Measurements from ENCODE around the gene EFNA4.
A peak's percentile ranks its signal among the peaks of the same experiment; 100 is the strongest.
"Not testable (repeated sequence)": the region's sequence is repeated elsewhere in the genome, so short reads cannot be mapped to it uniquely, and the experiment has no call there.

The EFNA4 gene

GRCh38 chr1:155091071-155092051 is 27.8 kb downstream of the EFNA4 start:
- DNase-seq, result peak; percentile 82

- DNase-seq, result no peak
These were observed 28.6 kb downstream of the EFNA4 start for GRCh38 chr1:155092131-155092530.

GRCh38 chr1:155092641-155093040 is 29.1 kb downstream of the EFNA4 start:
- DNase-seq, result no peak

GRCh38 chr1:155093911-155094621 is 30.5 kb downstream of the EFNA4 start:
- no peak for DNase-seq

GRCh38 chr1:155094622-155094948 is 31.0 kb downstream of the EFNA4 start:
- DNase-seq, result no peak

GRCh38 chr1:155099331-155099730 is 35.8 kb downstream of the EFNA4 start:
- no peak for DNase-seq

DNA sequence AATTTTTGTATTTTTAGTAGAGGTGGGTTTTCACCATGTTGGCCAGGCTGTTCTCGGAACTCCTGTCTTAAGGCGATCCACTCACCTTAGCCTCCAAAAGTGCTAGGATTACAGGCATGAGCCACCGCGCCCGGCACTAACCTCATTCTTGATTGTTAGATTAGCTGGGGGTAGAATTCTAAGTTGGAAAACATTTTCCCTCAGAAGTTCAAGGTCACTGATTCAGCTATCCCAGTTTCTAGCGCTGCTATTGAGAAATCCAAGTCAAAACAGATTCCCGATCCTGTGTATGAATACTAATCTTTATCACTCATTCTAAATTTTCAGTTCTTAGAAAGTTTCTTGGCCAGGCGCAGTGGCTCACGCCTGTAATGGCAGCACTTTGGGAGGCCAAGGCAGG is 39.8 kb downstream of the EFNA4 start:
- no peak for DNase-seq

- DNase-seq, result no peak
These were observed 41.3 kb downstream of the EFNA4 start for GRCh38 chr1:155104605-155105534.

GRCh38 chr1:155105604-155106011 is 42.1 kb downstream of the EFNA4 start:
- no peak for DNase-seq

- no peak for DNase-seq
These were observed 43.3 kb downstream of the EFNA4 start for GRCh38 chr1:155106862-155107261.

- no peak for DNase-seq
These were observed 44.0 kb downstream of the EFNA4 start for GRCh38 chr1:155107309-155108264.

- no peak for DNase-seq
These were observed 44.8 kb downstream of the EFNA4 start for GRCh38 chr1:155108296-155108695.

DNA sequence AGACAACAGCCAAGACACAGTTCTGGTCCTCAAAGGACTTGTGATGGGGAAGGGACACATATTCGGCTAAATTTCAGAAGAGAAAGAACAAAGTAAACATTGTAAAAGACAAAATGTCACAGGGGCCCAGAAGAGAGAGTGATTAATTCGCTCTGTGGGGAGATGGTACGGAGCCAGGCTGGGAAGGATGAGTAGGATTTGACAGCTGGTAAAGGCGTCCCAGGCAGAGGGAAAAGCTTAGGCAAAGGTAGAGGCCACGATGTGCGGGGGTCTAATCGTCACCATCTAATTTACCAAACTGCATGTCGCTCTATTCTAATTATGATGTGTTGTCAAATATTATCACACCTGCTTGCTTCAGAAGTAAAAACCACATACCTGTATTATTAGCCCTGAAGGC is 46.8 kb downstream of the EFNA4 start:
- DNase-seq, result no peak

GRCh38 chr1:155110826-155111225 is 47.3 kb downstream of the EFNA4 start:
- no peak for DNase-seq

DNA sequence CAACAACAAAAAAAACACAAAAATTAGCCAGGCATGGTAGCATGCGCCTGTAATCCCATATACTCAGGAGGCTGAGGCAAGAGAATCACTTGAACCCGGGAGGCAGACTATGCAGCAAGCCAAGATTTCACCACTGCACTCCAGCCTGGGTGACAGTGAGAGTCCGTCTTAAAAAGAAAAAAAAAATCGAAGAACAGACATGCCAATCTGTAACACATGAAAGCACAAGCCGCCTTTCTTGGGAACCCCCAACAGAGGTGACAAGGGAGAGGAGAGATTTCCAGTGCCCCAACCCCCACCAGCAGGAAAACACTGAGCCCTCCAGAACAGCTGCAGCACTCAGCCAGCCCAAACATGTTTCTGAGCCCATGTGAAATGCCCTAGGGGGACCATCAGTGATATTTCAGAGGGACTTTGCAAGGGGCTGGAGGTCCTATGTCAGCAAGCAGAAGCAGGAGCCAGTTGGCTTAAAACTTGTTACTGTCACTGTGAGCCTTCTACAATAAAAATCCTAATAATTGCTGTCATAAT is 50.0 kb downstream of the EFNA4 start:
- no peak for DNase-seq

DNA sequence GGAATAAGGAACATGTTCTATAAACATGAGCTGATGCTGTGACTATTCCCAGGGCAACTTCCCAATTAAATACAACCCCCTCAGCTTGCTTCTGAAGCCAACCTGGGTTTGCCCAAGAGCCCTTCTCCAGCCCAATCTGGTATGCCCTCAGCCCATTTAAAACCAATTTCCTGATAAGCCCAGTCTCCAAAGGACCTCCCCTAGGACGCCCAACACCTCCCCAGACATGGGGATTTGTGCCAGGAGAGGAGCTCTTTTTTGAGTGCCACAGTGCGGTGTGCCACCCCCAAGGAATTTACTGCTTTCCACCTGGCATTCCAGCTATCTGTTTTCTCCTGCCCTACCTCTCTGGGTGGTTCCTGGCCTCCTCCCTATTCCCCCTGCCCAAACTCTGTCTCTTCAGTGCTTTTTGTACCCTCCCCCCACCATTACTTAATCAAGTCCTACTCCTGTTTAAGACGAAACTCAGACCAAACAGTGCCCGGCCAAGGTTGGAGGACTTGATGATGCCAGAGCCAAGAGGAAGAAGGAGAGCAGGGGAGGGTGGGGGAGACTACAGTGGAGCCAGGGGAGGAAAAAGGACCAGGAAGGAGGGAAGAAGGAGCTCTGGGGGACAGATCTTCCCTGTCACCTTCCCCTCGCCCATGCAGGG is 52.7 kb downstream of the EFNA4 start:
- DNase-seq, result no peak

DNA sequence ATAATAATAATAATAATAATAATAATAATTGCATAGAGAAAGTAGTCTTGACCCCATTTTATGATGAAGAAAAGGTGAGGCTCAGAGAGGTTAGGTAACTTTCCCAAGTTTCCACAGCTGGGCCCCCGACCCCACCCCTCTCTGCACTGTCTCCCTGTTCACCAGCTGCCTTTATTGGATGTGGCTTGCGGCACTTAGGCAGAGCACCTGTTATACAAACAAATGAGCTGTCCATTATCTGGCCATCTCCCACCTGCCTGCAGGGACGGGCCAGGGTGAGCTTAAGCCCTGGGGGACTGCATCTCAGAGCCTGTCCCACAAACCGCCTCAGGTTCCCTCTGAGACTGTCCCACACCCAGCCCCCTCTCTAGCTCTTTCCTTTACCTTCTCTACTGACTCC is 54.1 kb downstream of the EFNA4 start:
- no peak for DNase-seq

GRCh38 chr1:155118090-155118489 is 54.5 kb downstream of the EFNA4 start:
- DNase-seq, result not testable (repeated sequence)
